ENCODE data around the gene ARHGDIB.

ARHGDIB gene

DNA sequence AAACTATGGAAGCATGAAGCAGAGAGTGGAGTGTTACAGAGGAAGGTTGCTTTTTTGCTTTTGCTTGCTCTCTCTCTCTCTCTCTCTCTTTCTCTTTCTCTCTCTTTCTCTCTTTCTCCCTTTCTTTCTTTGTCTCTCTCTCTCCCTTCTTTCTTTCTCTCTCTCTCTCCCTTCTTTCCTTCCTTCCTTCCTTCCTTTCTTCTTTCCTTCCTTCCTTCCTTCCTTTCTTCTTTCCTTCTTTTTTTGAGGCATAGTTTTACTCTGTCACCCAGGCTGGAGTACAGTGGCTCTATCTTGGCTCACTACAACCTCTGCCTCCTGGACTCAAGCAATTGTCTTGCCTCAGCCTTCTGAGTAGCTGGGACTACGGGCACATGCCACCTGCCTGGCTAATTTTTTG lies 7.6 kb downstream of the ARHGDIB start:
- DNase-seq, result no peak

GRCh38 chr12:14952299-14952921 lies 9.0 kb downstream of the ARHGDIB start:
- DNase-seq, result no peak

- no peak for DNase-seq
Measured at GRCh38 chr12:14951851-14952250, 9.6 kb downstream of the ARHGDIB start.

DNA sequence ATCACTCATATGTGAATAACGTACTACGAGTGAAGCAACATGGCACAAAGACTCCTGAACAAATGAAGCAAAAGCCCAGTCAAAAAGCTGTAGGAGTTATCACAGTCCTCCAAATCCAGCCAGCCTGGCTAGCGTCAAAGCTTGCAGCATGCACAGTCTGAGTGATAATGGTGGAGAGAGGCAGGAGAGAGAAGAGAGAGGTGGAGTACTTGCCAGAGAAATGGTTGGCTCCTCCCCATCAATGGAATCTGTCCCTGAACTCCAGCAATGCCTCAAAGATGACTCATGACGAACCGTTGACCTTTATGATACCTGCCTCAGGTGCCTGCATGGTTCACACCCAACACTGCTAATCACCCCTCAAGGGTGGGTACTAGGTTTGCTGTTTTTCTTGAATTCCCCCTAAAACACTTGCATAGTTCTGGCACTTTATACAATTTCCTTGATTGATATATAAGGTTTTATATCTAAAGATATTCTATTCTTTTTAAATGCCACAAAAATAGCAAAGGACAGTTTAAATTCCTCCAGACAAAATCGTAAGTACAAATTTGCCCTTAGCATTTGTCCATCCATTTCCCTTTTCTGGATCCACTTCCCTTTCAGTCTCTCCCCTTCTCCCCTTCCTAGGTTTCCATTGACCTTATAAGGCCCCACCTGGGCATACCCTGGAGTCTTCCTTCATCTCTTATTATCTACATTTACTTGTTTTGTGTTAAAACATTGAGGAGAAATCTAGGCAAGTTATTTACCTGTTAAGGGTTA lies 10.2 kb downstream of the ARHGDIB start:
- no peak for DNase-seq

GRCh38 chr12:14950421-14950820 lies 11.0 kb downstream of the ARHGDIB start:
- no peak for DNase-seq

DNA sequence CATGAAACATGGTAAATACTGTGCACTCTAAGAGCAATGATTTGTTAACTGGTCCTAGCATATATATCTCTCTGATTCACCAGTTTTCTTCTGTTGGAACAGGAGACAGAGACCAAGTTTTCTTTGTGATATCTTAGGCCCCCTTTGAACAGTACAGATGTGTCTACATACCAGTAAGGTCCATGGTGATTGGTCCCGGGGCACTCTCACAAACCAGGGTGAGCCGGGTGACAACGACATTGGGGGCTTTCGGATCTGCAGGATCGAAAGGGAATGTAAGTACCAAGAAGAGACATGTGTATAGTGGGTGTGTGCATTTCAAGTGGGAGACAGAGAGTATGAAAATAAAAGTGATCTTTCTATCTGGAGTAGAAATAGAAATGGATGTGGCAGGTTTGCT lies 11.8 kb downstream of the ARHGDIB start:
- DNase-seq, result no peak

GRCh38 chr12:14948672-14949071 lies 12.7 kb downstream of the ARHGDIB start:
- DNase-seq, result no peak

DNA sequence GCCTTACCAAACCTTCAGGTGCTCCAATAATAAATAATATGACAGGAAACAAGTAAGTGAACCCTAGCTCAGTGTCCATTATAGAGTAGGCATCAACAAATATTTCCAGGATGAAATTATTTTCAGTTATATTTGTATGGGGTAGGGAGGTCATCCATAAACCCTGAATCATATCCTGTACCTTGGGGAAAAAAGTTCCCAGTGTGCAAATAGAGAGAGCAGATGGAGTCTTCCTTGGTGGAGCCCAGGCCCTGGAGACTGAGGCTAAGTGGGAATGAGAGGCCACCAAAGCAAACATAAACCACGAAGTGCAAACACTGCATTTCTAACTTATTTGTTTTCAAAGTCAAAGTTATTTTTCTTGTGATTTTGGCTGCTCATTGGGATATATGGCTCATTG lies 14.5 kb downstream of the ARHGDIB start:
- DNase-seq, result no peak

- DNase-seq, result no peak
Measured at GRCh38 chr12:14946162-14946561, 15.2 kb downstream of the ARHGDIB start.

DNA sequence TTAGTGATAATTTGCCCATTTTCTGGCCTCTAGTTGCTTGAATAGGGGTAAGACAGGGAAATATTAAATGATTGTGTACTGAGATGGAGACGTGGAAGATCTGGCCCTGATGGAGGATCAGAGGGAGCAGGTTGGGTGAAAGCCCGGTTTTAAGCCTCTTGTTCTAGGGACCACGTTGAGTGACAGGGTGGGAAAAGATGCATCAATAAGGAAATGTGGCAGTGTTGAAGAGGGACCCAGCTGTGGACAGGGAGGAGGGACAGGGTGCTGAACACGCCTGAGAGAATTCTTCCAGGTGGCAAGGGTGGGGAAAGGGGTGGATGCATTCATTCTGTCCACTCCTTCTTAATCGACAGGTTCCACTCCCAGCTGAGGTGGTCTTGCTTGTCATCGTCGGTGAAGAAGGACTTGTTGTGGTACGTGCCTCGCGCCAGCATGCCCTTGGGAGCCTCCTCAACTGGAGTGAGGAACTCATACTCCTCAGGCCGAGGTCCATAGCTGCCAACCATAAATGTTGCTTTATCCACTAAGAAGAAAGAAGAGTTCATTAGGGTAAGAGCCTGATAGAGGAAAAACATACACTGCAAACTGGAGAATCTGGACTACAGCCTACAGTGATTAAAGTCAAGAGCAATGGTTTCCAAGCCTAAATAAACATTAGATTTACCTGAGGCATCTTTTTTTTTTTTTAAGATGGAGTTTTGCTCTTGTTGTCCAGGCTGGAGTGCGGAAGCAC lies 19.0 kb downstream of the ARHGDIB start:
- DNase-seq, result no peak

DNA sequence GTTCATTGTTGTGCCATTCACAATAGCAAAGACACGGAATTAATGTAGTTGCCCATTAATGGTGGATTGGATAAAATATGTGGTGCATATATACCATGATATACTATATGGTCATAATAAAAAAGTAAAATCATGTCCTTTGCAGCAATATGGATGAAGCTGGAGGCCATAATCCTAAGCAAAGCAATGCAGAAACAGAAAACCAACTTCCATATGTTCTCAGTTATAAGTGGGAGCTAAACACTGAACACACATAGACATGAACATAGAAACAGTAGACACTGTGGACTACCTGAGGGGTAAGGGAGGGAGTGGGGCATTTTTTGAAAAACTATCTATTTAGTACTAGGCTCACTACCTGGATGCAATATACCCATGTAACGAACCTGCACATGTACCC lies 20.0 kb downstream of the ARHGDIB start:
- DNase-seq, result no peak

DNA sequence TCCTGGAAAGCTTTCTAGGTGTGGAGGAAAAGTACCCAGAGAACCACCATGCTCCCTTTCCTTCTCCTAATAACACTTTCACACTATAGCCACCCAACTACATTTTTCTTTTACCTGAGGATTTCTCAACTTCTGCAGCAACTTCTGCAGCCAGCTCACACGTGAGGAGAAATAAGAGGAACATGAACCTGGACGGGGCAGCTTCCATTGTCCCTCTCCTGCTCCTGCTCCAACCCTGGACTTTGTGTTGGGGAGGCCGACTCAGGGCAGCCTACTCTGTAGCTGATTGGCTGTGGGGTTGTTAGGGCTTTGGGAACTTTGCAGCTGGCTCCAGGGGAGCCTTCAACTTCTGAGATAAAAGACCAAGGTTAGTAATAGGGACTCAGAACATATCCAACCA lies 23.1 kb downstream of the ARHGDIB start, which contains the start of gene ERP27:
ERP27 (minus strand) TSS at position 237 of the 400 bp plus-strand sequence; CDS start at position 208, 29 bp downstream.
- no peak for DNase-seq

GRCh38 chr12:14937689-14938088 lies 23.7 kb downstream of the ARHGDIB start:
- no peak for DNase-seq

GRCh38 chr12:14937014-14937413 lies 24.4 kb downstream of the ARHGDIB start:
- DNase-seq, result no peak

GRCh38 chr12:14936224-14936861 lies 25.1 kb downstream of the ARHGDIB start:
- DNase-seq, result no peak

DNA sequence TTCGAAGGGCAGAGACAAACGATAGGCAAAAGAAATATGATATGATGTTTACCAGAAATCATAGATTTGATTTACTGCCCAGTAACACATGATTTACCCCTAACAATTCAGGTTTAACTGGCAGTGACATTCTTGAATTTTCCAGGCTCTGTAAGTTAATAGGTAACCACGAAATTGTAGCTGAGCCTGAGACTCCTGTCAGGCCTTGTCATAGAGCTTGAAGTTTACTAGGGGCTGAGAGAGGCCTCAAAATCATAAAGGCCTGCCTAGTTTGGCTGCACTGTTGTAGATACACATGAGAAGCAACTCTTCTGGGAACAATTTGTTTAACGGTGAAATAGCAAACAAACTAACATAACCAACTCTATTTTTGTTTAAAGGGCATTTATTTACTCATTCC lies 26.4 kb downstream of the ARHGDIB start:
- no peak for DNase-seq

GRCh38 chr12:14934511-14934910 lies 26.9 kb downstream of the ARHGDIB start:
- no peak for DNase-seq

GRCh38 chr12:14931791-14932560 lies 29.4 kb downstream of the ARHGDIB start:
- DNase-seq, result no peak

GRCh38 chr12:14931359-14931758 lies 30.0 kb downstream of the ARHGDIB start:
- DNase-seq, result no peak

GRCh38 chr12:14930299-14930698 lies 31.1 kb downstream of the ARHGDIB start:
- DNase-seq, result no peak

DNA sequence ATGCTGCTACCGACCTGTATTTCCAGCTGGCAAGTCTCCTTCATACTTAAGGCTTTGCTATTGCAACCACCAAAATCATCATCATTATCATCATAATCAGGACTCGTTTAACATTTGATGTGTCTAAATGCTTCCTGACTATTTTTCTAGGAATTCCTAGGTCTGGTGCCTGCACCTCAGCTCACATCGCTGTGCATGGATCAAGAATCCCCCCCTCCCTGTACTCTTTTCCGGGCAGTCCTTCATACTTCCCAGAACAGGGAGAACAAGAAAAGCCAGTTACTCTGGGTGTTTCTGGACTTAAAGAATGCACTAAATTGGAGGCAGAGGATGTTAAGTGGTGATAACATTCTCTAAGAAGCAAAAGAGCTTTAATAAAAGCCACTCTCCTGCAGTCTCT lies 32.5 kb downstream of the ARHGDIB start:
- no peak for DNase-seq

GRCh38 chr12:14927267-14927666 lies 34.1 kb downstream of the ARHGDIB start:
- DNase-seq, result no peak

GRCh38 chr12:14924541-14924940 lies 36.9 kb downstream of the ARHGDIB start:
- DNase-seq, result no peak

All from stimulated activated CD4-positive, alpha-beta T cell treated with anti-CD3 and anti-CD28 coated beads, Interleukin-2, amount 100 ng/mL, for 48 hours (primary cell).